ENCODE data around the gene CHI3L2. TPM values are rescaled to one million over a fixed set of nuclear protein-coding genes. Genes with fewer than 3 reads are reported as not detected.

Gene CHI3L2
- total and polyA plus RNA-seq, 12 donors = 0.33 to 9.1 (median 2.7) TPM; not detected in 1

DNA sequence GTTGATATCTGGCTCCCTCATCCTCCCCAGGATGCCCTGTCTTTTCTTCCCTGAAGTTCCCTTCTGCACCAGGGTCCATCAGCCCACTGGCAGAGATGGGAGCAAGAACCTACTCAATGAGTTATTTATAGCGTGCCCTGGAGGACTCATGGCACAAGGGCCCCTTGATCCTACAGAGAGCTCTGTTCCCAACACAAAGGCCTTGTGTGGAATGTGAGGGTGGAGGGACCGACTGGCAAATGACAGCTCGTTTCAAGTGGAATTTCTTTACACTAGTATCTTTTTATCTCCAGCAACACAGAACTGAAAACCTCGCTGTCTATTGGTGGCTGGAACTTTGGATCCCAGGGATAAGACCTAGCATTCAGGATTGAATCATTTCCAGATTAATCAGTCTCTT, 22.4 kb downstream of the CHI3L2 start:
- no peaks in the 10 kb centered on the region for H3K36me3 ChIP-seq (replicated peaks in 1 of 2)
- WGBS, 4 donors = 63 to 74% (median 67%) methylated on average over 3 to 4 of the region's 4 CpGs
- H3K9me3 ChIP-seq (replicated peaks in 1 of 3) = no peaks in the 10 kb centered on the region
- TF ChIP-seq POLR2A (IDR thresholded peaks at IDR 0.05) = no peak
- TF ChIP-seq, protein P1, sequence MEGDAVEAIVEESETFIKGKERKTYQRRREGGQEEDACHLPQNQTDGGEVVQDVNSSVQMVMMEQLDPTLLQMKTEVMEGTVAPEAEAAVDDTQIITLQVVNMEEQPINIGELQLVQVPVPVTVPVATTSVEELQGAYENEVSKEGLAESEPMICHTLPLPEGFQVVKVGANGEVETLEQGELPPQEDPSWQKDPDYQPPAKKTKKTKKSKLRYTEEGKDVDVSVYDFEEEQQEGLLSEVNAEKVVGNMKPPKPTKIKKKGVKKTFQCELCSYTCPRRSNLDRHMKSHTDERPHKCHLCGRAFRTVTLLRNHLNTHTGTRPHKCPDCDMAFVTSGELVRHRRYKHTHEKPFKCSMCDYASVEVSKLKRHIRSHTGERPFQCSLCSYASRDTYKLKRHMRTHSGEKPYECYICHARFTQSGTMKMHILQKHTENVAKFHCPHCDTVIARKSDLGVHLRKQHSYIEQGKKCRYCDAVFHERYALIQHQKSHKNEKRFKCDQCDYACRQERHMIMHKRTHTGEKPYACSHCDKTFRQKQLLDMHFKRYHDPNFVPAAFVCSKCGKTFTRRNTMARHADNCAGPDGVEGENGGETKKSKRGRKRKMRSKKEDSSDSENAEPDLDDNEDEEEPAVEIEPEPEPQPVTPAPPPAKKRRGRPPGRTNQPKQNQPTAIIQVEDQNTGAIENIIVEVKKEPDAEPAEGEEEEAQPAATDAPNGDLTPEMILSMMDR (IDR thresholded peaks at IDR 0.05) = no peak
- H3K27ac ChIP-seq = no peak overlapping the region
- H3K27me3 ChIP-seq = no peaks in the 10 kb centered on the region
- no peaks in the 10 kb centered on the region for H3K4me1 ChIP-seq (replicated peaks in 1 of 2)
- no peak for DNase-seq
- intact Hi-C loops (cut with DNase I) = loop anchor here in 1 of 2 donors (10.0 kb wide), 1 partner anchor 85 kb away; no protein-coding TSS in a partner anchor
- H3K4me3 ChIP-seq = no peak overlapping the region

GRCh38 chr1:111251570-111251969, 24.1 kb downstream of the CHI3L2 start:
- TF ChIP-seq, protein P1 (IDR thresholded peaks at IDR 0.05) = no peak
- TF ChIP-seq POLR2A (IDR thresholded peaks at IDR 0.05) = no peak
- DNase-seq = no peak
- WGBS, 4 donors = 73 to 76% (median 75%) methylated on average over 8 of the region's 8 CpGs
- no peaks in the 10 kb centered on the region for H3K9me3 ChIP-seq (replicated peaks in 1 of 3)
- H3K36me3 ChIP-seq (replicated peaks in 1 of 2) = no peaks in the 10 kb centered on the region
- intact Hi-C loops (cut with DNase I) = loop anchor here in 1 of 2 donors (10.0 kb wide), 1 partner anchor 83 kb away; no protein-coding TSS in a partner anchor
- no peaks in the 10 kb centered on the region for H3K4me1 ChIP-seq (replicated peaks in 1 of 2)
- H3K27ac ChIP-seq = no peak overlapping the region
- H3K4me3 ChIP-seq = no peak overlapping the region
- no peaks in the 10 kb centered on the region for H3K27me3 ChIP-seq

- H3K27me3 ChIP-seq = no peaks in the 10 kb centered on the region
- no peak for DNase-seq
- intact Hi-C loops (cut with DNase I) = loop anchor here in 1 of 2 donors (10.0 kb wide), 1 partner anchor 82 kb away; no protein-coding TSS in a partner anchor
- no peak overlapping the region for H3K27ac ChIP-seq
- H3K36me3 ChIP-seq (replicated peaks in 1 of 2) = no peaks in the 10 kb centered on the region
- 86 to 96% (median 92%) methylated on average over 2 of the region's 2 CpGs for WGBS, 4 donors
- no peaks in the 10 kb centered on the region for H3K4me1 ChIP-seq (replicated peaks in 1 of 2)
- no peak for TF ChIP-seq POLR2A (IDR thresholded peaks at IDR 0.05)
- TF ChIP-seq, protein P1 (IDR thresholded peaks at IDR 0.05) = no peak
- no peak overlapping the region for H3K4me3 ChIP-seq
- H3K9me3 ChIP-seq (replicated peaks in 1 of 3) = no peaks in the 10 kb centered on the region
Measured at GRCh38 chr1:111252786-111253185, 25.3 kb downstream of the CHI3L2 start.

DNA sequence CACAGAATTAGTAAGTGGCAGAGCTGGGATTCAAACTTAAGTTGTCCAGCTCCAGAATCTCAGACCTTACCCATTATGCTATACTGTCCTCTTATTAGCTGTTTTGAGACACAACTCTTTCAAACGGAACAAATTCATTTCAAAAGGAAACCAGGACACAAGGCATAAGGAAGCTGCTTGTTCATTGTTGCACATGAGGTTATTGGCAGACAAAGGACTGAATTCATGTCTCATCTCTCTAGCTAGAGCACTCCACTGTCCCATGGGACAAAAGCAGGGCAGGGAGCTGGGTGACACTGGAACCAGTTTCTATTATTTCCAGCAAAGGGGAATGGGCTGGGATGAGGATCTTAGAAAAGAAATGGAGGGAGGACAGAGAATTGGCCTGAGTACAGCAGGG, 26.4 kb downstream of the CHI3L2 start:
- no peaks in the 10 kb centered on the region for H3K36me3 ChIP-seq (replicated peaks in 1 of 2)
- H3K4me3 ChIP-seq = no peak overlapping the region
- H3K27me3 ChIP-seq = no peaks in the 10 kb centered on the region
- no peaks in the 10 kb centered on the region for H3K9me3 ChIP-seq (replicated peaks in 1 of 3)
- 55 to 78% (median 58%) methylated on average over 1 of the region's 1 CpG for WGBS, 4 donors
- TF ChIP-seq POLR2A (IDR thresholded peaks at IDR 0.05) = no peak
- TF ChIP-seq, protein P1 (IDR thresholded peaks at IDR 0.05) = no peak
- H3K27ac ChIP-seq = no peak overlapping the region
- intact Hi-C loops (cut with DNase I) = loop anchor here in 1 of 2 donors (10.0 kb wide), 1 partner anchor 81 kb away; no protein-coding TSS in a partner anchor
- H3K4me1 ChIP-seq (replicated peaks in 1 of 2) = no peaks in the 10 kb centered on the region
- DNase-seq = no peak

All from adrenal gland (tissue), 12 donors.